Limb (tissue), 2 donors: ENCODE results near the gene SH2D5.

ENCODE experiments used
- DNase-seq, 2 donors: peaks; one replicate each; pipeline ENCODE4 v3.0.0-alpha.2; 2016; ENCODE audit errors: extremely low spot score in 2 of 2

SH2D5 gene

GRCh38 chr1:20728371-20729154 lies 3.9 kb downstream of the SH2D5 start:
- DNase-seq: no peak

- DNase-seq: no peak
Measured at GRCh38 chr1:20727746-20728316, 4.7 kb downstream of the SH2D5 start.

- DNase-seq: no peak
Measured at GRCh38 chr1:20726932-20727745, 5.4 kb downstream of the SH2D5 start.

- no peak for DNase-seq
Measured at GRCh38 chr1:20726118-20726911, 6.2 kb downstream of the SH2D5 start.

GRCh38 chr1:20725189-20726117 lies 7.0 kb downstream of the SH2D5 start:
- DNase-seq: no peak

- no peak for DNase-seq
Measured at GRCh38 chr1:20724364-20725188, 7.9 kb downstream of the SH2D5 start.

GRCh38 chr1:20723537-20724363 lies 8.8 kb downstream of the SH2D5 start:
- no peak for DNase-seq

- DNase-seq: no peak
Measured at GRCh38 chr1:20723159-20723536, 9.4 kb downstream of the SH2D5 start.

- DNase-seq: no peak
Measured at GRCh38 chr1:20721117-20722061, 11.1 kb downstream of the SH2D5 start.

GRCh38 chr1:20720631-20721091 lies 11.8 kb downstream of the SH2D5 start:
- no peak for DNase-seq

GRCh38 chr1:20719871-20720620 lies 12.5 kb downstream of the SH2D5 start:
- no peak for DNase-seq

GRCh38 chr1:20719261-20719660 lies 13.2 kb downstream of the SH2D5 start:
- DNase-seq: no peak

GRCh38 chr1:20718343-20718882 lies 14.1 kb downstream of the SH2D5 start:
- DNase-seq: peak in 1 of 2 donors; percentile 18

- peak; percentile 44 to 88 for DNase-seq
Measured at GRCh38 chr1:20717452-20718342, 14.8 kb downstream of the SH2D5 start, which contains the start of gene KIF17. KIF17 (minus strand) TSS chr1:20718007; CDS start chr1:20717706, 301 bp downstream.

- no peak for DNase-seq
Measured at GRCh38 chr1:20716232-20716631, 16.3 kb downstream of the SH2D5 start.
